ENCODE measurements around the gene ANKRD44. TPM values are rescaled to one million over a fixed set of nuclear protein-coding genes. Genes with fewer than 3 reads are reported as not detected.

ANKRD44 gene
- total RNA-seq, 1 donor from 2014 or later = 8.1 TPM

- Mint-ChIP-seq H3K4me3 (ENCODE audit: unreplicated experiment) (no peak overlapping the region), H3K27me3 (ENCODE audit: unreplicated experiment) (no peaks in the 10 kb centered on the region), H3K9me3 (ENCODE audit: unreplicated experiment) (no peaks in the 10 kb centered on the region), H3K36me3 (ENCODE audit: low read depth, unreplicated experiment) (no peaks in the 10 kb centered on the region), H3K27ac (ENCODE audit: unreplicated experiment) (no peak overlapping the region), H3K4me1 (ENCODE audit: unreplicated experiment) (peaks cover 3% of the 10 kb centered on the region)
- TF ChIP-seq CTCF (IDR thresholded peaks at IDR 0.05; ENCODE audit: unreplicated experiment) = no peak
- DNase-seq (ENCODE audit: low spot score) = no peak
Measured at GRCh38 chr2:196944570-196944969, 366.0 kb downstream of the ANKRD44 start.

GRCh38 chr2:196941398-196942078, 369.0 kb downstream of the ANKRD44 start:
- H3K4me3 Mint-ChIP-seq (ENCODE audit: unreplicated experiment) = no peak overlapping the region
- peaks cover 3% of the 10 kb centered on the region for H3K4me1 Mint-ChIP-seq (ENCODE audit: unreplicated experiment)
- TF ChIP-seq CTCF (IDR thresholded peaks at IDR 0.05; ENCODE audit: unreplicated experiment) = no peak
- H3K27me3 Mint-ChIP-seq (ENCODE audit: unreplicated experiment) = no peaks in the 10 kb centered on the region
- no peaks in the 10 kb centered on the region for H3K36me3 Mint-ChIP-seq (ENCODE audit: low read depth, unreplicated experiment)
- DNase-seq (ENCODE audit: low spot score) = no peak
- no peaks in the 10 kb centered on the region for H3K9me3 Mint-ChIP-seq (ENCODE audit: unreplicated experiment)
- no peak overlapping the region for H3K27ac Mint-ChIP-seq (ENCODE audit: unreplicated experiment)

GRCh38 chr2:196939371-196939770, 371.2 kb downstream of the ANKRD44 start:
- no peak for DNase-seq (ENCODE audit: low spot score)
- no peak overlapping the region for H3K4me3 Mint-ChIP-seq (ENCODE audit: unreplicated experiment)
- no peak for TF ChIP-seq CTCF (IDR thresholded peaks at IDR 0.05; ENCODE audit: unreplicated experiment)
- H3K9me3 Mint-ChIP-seq (ENCODE audit: unreplicated experiment) = no peaks in the 10 kb centered on the region
- H3K36me3 Mint-ChIP-seq (ENCODE audit: low read depth, unreplicated experiment) = no peaks in the 10 kb centered on the region
- H3K27me3 Mint-ChIP-seq (ENCODE audit: unreplicated experiment) = no peaks in the 10 kb centered on the region
- H3K4me1 Mint-ChIP-seq (ENCODE audit: unreplicated experiment) = peaks cover 3% of the 10 kb centered on the region
- H3K27ac Mint-ChIP-seq (ENCODE audit: unreplicated experiment) = no peak overlapping the region

Other genes starting within 250 kb of the ANKRD44 start
- 401 TPM for gene SF3B1, start 124.2 kb upstream of the ANKRD44 start, total RNA-seq (ENCODE audit: unreplicated experiment)
- gene COQ10B, start 142.8 kb upstream of the ANKRD44 start, total RNA-seq (ENCODE audit: unreplicated experiment) = 22.1 TPM
- gene HSPD1, start 189.1 kb upstream of the ANKRD44 start, total RNA-seq (ENCODE audit: unreplicated experiment) = 212 TPM
- 73.6 TPM for gene HSPE1, start 189.6 kb upstream of the ANKRD44 start, total RNA-seq (ENCODE audit: unreplicated experiment)
- 31.0 TPM for gene MOB4, start 205.3 kb upstream of the ANKRD44 start, total RNA-seq (ENCODE audit: unreplicated experiment)